Measurements from ENCODE around the gene SF3B1.
A peak's percentile ranks its signal among the peaks of the same experiment; 100 is the strongest.
"Not testable (repeated sequence)": the region's sequence is repeated elsewhere in the genome, so short reads cannot be mapped to it uniquely, and the experiment has no call there.

Gene SF3B1

GRCh38 chr2:197435598-197436420 is 981 bp upstream of the SF3B1 start:
- no peak for DNase-seq

- DNase-seq = no peak
These were observed 919 bp downstream of the SF3B1 start for GRCh38 chr2:197433780-197434438.

- DNase-seq = not testable (repeated sequence)
These were observed 2.3 kb downstream of the SF3B1 start for GRCh38 chr2:197432527-197432926.

- no peak for DNase-seq
These were observed 3.0 kb downstream of the SF3B1 start for GRCh38 chr2:197431858-197432257.

GRCh38 chr2:197427986-197428385 is 6.8 kb downstream of the SF3B1 start:
- DNase-seq = no peak

DNA sequence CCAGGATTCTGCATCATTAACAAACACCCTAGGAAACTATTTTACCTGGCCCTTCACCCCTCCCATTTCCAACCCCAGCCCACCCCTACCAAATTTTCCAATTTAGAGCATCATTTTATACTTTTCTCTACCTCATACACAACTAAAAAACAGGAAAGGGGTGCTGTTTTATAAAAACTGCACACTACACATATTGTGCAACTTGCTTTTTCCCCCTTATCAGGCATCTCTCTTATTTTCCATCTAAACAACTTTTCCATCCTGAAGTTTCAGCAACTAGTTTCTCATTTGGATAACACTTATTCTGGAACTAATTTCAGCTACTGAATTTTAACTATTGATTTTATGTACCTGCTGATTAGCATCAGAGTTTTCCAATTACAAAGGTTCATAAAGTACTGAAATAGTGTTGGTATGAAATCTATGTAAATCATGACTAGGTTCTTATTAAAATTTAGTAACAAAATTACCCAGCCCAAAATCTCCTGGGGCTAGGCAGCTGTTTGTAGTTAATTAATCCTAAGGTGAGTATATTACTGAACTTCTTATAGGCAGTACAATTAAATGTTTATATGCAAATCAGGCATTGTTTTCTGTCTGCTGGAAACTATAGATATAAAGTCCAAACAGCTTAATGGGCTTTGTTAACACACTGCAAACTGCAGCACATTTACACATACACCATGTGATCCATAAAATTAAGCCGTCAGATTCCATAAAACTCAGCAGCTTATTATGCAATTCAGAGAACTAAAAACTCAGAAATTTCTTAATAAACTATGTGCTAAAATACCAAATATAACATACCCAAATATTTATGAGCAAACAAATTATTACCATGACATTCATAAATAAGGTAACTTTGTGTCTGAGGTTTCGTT is 7.9 kb downstream of the SF3B1 start:
- DNase-seq = no peak

DNA sequence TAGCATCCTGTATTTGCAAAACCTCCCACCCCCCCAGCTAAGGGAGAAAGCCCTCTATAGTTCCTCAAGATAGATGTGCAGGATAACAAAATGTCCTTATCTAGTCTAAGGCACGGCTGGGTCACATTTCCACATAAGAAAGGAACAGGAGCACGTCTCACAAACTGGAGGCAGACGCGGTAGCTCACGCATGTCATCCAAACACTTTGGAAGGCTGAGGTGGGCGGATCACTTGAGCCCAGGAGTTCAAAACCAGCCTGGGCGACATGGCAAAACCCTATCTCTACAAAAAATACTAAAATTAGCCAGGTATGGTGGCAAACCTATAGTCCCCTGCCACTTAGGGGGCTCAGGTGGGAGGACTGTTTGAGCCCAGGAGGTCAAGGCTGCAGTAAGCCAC is 9.3 kb downstream of the SF3B1 start:
- no peak for DNase-seq

DNA sequence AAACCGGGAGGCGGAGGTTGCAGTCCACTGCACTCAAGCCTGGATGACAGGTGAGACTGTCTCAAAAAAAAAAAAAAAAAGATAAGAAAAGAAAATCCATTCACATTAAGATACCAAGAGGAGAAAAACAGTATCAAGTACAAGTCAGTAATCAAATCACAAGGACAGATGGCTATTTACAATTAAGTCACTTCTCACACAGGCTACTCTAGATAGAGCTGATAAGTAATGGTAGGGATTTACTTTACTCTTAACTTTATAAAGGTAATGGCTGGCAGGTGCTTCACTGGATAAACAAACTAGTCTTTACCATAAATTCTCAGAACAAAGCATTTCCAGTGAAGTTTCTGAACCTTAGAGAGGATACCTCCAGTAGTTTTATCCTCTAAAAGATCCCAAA is 11.5 kb downstream of the SF3B1 start:
- no peak for DNase-seq

GRCh38 chr2:197419438-197419837 is 15.4 kb downstream of the SF3B1 start:
- no peak for DNase-seq

DNA sequence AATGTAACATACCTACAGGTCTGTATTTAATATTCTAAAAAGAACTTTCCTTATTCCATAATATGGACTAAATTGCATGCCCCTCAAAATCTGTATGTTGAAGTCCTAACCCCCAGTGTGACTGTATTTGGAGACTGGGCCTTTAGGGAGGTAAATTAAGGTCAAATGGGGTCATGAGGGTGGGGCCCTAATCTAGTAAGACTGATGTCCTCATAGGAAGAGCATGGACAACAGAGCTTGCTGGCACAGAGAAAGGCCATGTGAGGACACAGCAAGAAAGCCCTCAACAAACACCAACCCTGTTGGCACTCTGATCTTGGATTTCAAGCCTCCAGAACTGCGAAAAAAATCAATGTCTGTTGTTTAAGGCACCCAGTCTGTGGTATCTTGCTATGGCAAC is 18.6 kb downstream of the SF3B1 start:
- no peak for DNase-seq

- DNase-seq = no peak
These were observed 20.3 kb downstream of the SF3B1 start for GRCh38 chr2:197414515-197414914.

GRCh38 chr2:197414039-197414438 is 20.8 kb downstream of the SF3B1 start:
- no peak for DNase-seq

GRCh38 chr2:197405582-197405981 is 29.2 kb downstream of the SF3B1 start:
- no peak for DNase-seq

DNA sequence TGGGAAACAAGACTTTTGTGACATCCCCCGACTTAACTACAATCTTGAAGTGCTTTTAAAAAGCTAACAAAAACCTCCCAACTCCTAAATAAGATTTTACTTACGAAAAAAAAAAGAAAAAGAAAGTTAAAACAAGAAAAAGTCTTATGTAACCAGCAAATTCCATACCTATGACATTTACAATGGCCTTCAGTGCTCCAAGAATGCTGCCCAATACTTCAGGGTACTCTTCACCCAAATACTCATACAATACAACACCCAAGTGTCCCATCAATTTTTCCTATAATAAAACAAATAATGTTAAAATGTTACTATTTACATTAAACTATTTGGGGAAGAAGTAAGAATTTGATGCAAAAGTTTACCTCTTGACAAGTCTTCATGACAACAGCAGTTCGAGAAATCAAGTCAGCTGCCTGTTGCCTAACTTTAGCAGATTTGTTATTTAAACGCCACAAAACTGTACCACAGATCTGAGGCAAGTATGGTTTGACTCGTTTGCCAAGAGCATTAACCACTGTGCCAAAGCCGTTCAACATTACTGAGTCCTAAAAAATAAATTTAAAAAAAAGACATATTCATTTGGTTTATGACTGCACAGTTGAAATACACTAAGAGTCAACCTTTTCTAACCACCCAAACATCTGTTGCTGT is 34.8 kb downstream of the SF3B1 start:
- DNase-seq = no peak

GRCh38 chr2:197398913-197399312 is 35.9 kb downstream of the SF3B1 start:
- no peak for DNase-seq

DNA sequence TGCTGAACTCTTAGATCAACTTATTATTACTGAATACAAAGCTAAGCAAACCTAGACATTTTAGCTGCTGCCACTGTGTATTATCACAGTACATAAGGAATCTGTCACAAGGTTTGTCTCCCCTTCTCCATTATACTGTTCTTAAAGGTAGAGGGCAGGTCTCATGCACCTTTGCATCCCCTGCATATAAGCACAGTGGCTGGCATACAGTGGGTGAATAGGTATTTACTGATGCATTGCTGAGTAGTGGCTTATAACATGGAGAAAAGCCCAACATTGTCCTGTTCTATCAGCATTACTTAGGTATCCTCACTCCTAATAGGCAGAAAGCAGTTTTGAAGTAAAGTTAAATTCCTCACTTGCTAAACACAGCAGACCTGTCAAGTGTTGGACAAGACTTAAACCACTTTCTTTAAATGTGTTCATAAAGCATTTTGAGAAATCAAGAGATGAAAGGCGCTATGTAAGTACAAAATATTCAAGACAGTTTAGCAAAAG is 43.6 kb downstream of the SF3B1 start:
- no peak for DNase-seq

- DNase-seq = no peak
These were observed 45.8 kb downstream of the SF3B1 start for GRCh38 chr2:197388866-197389587.

GRCh38 chr2:197387179-197387578 is 47.6 kb downstream of the SF3B1 start:
- DNase-seq = no peak

- DNase-seq = peak in 1 of 2 experiments; percentile 30
These were observed 48.6 kb downstream of the SF3B1 start for GRCh38 chr2:197386242-197386641.

DNA sequence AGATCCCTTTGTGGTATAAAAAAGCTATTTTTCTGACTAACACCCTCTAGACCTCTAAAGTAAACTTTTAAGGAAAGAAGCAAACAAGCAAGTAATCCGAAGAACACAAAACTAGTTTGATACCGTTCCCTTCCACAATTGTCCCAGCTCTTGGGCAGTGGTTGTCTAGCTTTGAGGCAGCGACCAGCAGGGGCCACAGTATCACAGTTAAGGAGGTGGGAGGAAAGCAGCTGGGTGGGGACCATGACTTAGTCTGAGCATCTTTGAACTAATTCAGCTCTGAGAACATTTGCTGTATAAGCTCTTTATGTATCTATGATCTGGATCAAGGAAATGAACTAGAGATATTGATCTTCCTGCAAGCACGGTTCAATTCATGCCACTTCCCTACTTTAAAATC is 51.0 kb downstream of the SF3B1 start:
- DNase-seq = no peak

GRCh38 chr2:197381641-197382040 is 53.2 kb downstream of the SF3B1 start:
- no peak for DNase-seq

DNA sequence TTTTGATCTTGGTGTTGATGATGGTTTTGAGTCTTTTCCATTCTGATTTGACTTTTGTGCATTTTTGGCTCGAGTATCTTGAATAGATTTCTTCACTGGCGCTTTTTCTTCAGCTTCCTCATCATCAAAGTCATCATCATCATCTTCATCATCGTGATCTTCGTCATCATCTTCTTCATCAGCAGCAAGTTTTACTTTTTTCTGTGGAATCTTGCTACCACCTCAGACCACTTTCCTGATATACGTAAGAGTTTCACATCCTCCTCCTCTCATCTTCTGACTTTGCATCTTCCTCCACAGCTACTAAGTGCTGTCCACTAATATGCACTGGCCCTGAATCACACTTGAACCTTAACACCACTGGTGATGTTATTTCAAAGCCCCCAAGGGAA is 54.9 kb downstream of the SF3B1 start:
- DNase-seq = not testable (repeated sequence)

All from NCI-H187 (cell line).